GM21576 (cell line): ENCODE results near the gene ZYX.
"Not testable (repeated sequence)": the region's sequence is repeated elsewhere in the genome, so short reads cannot be mapped to it uniquely, and the experiment has no call there.

Source experiments
- ATAC-seq: cut with Tn5 transposase; IDR thresholded peaks from one replicate; pipeline ENCODE4 v1.9.1; 2021; ENCODE audit warnings: mild to moderate bottlenecking, moderate library complexity; ENCODE audit not compliant: unreplicated experiment

The ZYX gene

DNA sequence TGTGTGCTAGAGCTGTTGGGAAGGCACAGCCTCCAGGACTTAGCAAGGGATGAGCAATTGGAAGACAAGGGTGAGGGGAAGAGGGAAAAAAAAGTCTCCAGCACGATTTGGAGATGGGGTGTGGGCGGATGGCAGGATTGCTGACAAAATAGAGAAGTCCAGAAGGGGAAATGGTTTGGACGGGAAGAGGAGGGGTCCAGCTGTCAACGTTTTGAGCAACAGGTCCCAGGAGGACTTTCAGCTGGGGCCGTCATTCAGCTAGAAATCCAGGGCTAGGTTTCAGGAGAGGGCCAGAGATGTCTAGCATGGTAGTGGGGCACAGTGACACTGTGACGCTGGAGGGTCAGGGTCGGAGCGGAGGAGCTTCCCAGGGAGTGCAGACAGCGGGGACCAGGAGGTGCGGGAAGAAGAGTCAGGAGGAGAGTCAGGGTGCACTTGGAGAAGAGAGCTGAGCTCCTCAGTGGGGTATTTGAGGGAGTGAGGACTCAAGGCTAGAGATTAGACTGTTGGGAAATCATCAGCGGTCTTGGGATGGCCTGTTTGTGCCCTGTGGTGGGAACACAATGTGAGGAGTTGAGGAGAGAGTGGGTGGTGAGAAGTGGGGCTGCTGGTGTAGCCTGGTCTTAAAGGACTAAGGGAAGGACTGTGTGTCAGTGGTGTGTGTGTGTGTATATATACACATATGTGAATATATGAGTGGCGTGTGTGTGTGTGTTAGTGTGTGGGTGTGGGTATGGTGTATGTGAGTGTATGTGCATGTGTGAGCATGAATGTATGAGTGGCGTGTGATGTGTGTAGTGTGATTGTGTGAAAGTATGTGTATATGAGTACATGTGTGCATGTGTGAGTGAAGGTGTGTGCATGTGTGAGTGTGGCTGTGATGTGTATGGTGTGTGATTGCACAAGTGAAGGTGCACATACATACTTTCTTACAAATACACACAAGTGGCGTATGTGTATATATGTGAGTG lies 3.8 kb downstream of the ZYX start:
- ATAC-seq = no peak

DNA sequence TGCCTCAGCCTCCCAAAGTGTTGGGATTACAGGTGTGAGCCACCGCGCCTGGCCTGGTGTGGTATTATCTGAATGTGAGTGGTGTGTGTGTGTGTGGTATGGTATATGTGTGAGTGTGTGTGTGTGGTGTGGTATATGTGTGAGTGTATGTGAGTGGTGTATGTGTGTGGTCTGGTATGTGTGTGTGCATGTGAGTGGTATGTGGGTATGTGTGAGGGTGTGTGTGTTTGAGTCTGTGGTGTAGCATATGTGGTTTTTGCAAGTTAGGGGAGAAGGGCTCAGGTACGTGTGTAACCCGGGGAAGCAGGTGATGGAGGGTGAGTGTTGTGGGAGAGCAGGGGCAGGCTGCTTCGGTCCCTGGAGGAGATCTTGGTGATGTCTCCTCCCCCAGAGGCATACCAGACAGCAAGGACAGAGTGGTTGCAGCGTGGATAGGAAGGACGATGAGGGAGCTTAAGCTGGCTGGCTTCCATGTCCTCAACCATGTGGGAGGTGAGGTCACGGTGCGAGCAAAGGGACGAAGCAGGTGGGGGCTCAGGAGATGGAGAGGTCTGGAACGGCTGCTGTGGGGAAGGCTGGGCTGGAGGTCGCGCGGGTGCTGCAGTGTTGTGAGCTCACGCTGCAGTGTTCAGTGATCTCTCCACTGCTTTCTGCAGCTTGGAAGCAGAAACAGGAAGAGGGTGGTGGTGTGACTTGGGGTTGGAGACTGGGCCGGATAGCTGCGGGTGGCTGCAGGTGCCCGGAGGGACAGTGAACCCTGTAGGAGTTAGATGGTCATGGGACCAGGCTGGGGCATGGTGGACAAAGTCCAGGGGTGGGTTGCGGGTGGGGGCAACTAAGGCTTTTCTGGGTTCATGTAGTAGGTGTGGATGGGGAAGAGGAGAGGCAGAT lies 5.0 kb downstream of the ZYX start:
- ATAC-seq = no peak

DNA sequence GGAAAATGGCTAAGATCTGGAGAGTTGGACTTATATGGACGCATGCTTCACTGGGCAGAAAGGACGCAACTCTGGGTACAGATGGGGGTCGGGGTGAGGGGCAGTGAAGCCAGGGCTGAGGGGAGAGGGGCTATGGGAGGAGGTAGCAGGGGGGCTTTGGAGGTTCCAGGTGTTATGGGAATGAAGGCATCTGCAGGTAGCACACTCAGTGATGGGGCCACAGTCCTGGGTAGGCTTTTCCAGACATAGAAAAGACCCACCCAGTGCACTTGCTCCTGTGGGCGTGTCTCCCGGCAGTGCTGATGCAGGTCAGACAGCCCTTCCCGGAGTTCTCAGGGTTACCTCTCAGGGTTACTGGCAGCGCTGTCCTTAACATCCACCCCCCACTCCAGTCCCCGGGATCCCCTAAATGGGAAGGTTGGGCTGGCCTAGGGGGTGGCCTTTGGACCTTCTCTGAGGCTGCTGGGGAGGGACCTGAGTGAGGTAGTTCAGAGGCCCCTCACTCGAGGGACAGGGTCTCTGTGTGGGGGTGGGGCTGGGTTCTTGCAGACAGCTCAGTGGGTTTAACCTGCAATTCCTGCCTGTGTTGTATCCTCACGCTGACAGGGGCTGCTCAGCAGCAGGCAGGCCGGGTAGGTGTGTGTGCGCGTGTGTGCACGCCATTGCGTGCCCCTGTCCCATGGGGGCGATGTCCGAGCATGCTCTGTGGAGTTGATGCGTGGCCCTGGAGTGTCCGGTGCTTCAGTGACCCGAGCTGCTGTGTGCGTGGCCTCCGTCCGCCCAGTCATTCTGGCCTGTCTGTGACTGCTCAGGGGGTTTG lies 6.2 kb downstream of the ZYX start:
- ATAC-seq = no peak

DNA sequence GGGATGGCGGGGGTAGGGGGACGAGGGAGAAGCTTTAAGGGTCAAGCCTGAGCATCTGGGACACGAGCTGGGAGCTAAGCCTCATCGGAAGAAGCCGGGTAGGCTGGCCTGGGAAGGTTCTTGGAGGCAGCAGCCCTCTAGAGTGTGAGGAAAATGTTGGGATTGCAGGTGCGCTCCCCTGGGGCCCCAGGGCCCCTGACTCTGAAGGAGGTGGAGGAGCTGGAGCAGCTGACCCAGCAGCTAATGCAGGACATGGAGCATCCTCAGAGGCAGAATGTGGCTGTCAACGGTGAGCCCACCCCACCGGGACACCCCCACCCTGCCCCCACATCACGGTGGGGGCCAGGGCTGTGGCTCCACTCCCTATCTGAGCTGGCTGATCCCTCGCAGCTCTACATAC lies 6.9 kb downstream of the ZYX start:
- no peak for ATAC-seq

DNA sequence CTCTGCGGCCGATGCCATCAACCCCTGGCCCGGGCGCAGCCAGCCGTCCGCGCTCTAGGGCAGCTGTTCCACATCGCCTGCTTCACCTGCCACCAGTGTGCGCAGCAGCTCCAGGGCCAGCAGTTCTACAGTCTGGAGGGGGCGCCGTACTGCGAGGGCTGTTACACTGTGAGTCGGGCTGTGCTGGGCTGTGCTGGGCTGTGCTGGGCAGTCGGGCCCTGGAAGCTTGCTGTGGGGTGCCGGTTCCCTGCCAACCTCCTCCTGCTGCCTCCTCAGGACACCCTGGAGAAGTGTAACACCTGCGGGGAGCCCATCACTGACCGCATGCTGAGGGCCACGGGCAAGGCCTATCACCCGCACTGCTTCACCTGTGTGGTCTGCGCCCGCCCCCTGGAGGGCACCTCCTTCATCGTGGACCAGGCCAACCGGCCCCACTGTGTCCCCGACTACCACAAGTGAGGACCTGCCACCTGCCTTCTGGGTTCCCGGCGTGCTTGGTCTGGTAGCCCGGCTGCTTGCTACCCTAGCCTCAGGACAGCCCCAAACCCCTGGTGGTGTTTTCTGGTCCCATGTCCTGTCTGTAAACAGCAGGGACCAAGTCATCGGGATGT lies 7.5 kb downstream of the ZYX start:
- no peak for ATAC-seq

DNA sequence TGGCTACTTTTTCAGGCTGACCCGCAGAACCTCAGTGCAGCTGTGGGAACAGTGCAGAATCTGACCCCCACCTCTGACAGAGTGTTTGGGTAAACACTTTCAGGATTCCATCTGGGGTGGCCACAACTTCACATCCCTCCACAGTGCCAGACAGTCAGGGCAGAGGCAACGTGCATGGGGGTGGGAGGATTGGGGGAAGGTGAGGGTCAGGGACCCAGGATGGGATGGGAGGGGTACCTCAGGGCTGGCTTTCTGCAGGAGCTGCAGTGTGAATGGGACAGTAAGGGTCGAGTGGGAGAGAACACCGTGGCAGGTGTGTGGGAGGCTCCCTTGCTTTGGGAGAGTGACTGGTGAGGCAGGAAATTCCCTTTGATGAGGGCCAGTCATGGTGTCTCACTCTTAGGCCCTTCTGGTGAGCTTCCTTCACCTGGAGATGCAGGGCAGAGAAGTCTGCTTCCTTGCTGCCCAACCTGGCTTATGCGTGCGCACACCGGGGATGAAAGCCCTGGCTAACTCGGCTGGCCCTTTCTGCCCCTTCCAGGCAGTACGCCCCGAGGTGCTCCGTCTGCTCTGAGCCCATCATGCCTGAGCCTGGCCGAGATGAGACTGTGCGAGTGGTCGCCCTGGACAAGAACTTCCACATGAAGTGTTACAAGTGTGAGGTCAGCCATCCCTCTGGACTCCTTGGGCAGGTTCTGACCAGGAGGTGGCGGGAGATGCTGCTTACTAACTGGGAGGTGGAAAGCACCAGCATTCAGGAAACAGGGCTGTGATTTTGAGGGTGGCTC lies 8.4 kb downstream of the ZYX start:
- ATAC-seq = no peak

DNA sequence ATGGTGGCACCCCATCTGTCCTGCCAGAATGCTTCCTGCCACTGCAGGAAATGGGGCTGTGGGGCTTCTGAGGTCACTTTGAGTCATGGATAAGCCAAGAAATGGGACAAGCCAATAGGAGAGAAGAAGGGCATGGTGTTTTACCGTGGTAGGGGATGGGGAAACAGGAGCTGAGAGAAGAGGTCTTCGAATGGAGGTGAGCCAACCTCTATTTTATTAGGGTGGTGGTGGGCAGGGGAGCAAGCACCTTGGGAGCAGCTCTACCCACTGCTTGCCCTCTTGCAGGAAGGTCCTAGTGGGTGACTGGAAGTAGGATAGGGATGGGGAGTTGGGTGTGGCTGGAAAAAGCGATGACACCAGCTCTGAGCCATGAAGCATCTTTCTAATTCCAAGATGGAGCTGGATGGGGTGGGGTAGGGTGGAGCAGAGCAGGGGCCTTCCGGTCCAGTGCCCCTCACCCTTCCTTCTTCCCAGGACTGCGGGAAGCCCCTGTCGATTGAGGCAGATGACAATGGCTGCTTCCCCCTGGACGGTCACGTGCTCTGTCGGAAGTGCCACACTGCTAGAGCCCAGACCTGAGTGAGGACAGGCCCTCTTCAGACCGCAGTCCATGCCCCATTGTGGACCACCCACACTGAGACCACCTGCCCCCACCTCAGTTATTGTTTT lies 9.1 kb downstream of the ZYX start:
- no peak for ATAC-seq

DNA sequence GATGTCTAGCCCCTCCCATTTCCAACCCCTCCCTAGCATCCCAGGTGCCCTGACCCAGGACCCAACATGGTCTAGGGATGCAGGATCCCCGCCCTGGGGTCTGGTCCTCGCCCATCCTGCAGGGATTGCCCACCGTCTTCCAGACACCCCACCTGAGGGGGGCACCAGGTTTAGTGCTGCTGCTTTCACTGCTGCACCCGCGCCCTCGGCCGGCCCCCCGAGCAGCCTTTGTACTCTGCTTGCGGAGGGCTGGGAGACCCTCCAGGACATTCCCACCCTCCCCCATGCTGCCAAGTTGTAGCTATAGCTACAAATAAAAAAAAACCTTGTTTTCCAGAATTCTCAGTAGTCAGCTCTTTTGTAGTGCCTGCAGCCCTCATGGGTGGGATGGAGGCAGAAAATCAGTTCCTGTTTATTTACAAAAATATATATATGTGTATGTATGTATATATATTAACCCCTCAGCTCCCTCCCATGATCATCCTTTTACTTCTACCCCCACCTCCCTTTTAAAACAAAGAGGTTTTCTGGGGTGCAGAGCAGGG lies 9.7 kb downstream of the ZYX start:
- no peak for ATAC-seq

DNA sequence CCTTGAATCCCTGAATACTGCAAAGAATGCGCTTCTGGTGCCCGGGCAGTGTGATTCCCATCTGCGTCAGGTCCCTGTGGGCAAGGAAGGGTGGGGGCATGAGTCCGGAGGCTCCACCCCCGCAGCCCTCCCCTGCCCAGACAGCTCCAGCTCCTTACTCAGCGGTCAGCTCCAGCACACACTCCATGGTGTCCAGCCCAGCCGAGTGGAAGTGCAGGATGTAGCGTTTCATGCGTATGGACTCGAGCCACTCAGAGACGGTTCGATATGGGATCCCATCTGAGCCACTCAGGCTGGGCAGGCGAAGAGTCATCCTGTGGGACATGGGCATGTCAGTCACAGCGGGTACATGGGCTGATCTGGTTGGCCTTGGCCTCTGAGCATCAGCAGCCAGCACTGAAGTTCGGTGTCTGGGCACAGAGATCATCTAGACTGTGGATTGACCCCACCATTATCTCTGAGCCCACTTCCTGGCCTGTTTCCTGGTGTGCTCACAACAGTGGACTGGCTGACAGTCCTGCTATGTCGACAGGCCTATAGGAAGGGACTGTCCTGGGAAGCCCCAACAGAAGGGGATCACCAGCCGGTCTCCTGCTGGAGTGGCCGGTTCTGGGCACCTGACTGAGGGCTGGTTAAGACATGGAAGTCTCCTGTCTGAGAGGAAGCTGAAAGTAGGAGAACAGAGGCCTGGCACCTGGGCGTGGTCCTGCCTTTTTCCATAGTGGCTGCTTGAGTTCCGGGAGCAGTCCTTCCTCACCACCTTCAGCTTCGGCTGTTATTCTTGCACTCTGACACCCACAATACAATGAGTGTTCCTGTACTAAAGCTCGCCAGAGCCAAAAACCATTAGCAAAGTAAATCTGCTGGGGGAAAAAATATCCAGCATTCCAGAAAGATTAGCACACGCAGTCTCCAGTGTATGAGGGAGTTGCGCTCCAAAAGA lies 10.6 kb downstream of the ZYX start:
- no peak for ATAC-seq

DNA sequence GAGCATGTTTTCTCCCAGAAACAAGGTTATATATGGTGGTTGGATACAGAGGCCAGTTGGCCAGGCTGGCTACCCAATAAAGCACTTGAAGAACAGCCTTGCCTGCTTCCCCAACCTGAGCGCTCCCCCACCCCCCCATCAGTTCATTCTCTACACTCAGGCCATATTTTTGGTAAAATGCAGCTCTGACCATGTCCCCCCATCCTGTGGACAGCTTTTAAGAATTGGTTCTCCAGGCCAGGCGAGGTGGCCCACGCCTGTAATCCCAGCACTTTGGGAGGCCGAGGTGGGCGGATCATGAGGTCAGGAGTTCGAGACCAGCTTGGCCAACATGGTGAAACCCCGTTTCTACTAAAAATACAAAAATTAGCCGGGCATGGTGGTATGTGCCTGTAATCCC lies 11.3 kb downstream of the ZYX start:
- ATAC-seq = not testable (repeated sequence)

DNA sequence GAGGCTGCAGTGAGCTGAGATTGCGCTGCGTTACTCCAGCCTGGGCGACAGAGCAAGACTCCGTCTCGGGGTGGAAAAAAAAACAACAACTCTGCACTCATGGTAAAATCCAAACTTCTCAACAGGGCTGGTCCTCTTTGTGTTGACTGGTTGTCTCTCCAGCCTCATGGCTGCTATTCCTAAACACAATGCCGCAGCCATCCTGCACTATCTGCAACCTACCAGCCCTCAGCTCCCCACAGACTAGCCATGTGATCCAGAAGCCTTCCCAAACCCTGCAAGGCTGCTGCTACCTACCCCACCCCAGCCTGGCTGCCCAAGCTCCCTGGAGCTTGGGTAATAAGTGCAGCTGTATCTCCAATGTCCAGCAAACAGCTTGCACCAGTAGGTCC lies 11.7 kb downstream of the ZYX start:
- no peak for ATAC-seq

DNA sequence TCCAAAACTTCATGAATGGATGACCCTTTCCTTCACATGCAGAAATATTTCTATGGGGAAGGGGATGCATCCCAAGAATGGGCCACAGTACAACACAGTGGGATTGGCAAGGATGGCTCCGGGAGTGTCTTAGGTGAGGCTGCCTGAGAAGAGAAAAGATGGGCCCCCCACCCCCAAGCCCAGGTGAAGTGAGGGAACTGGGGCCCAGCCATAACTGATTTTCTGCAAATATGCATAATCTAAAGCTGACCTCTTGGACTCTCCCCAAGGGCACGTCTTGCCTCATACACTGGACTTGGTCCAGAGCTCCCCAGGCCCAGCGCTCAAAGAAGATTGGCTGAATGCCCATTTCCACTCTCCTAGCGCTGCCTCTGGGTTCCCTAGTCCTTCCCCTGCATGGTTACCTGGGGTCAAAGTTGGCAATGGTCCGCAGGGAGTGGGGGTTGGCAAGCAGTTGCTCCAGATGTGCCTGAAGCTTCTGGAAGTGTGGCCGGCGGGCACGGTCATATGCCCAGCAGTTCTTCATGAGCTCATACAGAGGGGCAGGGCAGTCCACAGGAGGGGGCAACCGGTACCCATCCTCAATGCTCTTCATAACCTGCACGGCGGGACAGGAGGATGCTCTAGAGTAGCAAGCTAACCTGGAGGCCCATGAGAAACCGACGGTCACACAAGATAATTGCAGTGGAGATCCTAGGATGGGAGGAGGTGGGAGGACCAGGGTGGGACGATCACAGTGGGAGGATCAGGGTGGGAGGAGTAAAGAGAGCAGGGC lies 12.3 kb downstream of the ZYX start:
- ATAC-seq = no peak

DNA sequence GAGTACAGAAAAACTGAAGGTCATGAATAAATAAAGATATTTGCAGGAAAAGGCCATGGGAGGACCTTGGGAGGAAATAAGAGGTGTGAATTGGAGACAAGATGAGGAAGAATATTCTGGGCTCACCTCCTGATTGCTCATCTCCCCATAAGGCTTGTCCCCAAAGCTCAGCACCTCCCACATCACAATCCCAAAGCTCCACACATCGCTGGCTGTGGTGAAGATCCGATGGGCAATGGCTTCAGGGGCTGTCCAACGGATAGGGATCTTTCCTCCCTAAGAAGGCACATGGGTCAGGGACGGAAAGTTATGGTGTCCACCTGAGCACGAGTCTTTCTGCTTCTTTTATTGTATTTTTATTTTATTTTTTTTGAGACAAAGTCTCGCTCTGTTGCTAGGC lies 12.9 kb downstream of the ZYX start:
- no peak for ATAC-seq

DNA sequence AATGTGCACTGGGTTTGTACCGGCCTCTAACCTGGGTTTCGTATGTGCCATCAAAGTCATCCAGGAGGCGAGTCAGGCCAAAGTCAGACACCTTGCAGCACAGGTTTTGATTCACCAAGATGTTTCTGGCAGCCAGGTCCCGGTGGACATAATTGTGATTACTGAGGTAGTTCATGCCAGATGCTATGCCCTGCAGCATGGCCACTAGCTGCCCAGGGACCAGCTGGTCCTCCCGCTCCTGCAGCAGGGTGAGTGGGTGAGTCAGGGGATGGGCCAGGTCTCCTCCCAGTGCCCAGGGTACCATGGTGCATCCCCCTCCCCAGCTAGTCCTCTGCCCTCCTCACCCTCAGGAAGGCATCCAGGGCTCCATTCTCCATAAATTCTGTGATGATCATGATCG lies 13.6 kb downstream of the ZYX start:
- ATAC-seq = no peak

DNA sequence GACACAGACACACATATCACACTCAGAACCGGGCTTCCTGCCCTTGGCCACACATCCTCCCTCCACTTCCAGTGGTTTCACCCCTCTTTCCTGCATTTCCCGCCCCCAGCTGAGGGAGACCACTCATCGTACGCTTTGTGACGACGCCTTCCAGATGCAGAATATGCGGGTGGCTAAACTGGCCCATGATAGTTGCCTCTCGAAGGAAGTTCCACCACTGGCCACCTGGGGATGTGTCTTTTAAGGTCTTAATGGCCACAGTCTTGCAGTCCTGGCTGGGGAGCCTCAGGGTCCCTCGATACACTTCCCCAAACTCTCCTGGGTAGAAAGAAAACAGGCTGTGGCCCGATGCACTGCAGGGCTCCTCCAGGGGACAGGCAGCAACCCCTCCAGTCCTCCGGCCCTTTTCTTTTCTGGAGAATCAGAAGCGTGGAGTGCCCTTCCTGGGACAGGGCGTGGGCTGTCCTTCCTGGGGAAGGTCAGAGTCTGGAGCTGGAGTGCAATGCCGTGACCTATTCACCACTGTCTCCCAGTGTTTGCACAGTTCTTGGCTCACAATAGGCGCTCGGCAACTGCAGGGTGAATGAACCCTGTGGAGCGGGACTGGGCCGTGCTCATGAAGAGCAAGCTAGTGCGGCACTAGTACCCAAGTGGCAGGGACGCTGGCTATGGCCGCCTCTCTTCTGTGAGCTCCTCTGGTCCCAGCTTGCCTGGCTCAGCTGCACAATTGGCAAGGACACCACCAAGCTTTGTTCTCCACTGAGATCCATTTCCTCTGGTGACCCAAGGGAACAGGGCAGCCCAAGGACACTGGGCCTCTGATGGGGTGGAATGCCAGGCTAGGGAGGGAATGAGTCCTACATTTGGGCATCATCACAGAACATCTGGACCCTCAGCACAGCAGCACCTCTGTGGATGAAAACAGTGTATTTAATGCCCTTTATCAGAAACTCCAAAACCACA lies 14.3 kb downstream of the ZYX start:
- ATAC-seq = no peak

DNA sequence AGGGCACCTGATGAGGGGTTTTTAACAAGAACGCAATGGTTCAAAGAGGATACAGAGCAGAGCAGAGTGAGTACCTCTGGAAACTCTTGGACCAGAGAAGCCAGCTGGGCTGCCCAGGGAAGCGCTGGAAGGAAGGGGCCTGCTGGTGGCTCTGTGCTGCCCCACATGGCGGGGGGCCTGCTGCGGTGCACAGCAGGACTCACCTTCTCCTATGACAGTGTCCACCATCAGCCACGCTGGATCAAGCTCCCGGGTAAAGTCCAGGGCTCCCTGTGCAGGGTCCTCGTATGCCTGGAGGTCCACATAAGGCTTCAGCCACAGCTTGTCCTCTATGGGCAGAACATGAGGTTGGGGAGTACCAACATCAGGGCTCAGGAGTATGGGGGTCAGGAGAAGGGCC lies 15.0 kb downstream of the ZYX start:
- no peak for ATAC-seq
